Keratinocyte (primary cell): ENCODE results near the gene RASD2. TPM values are rescaled to one million over a fixed set of nuclear protein-coding genes. Genes with fewer than 3 reads are reported as not detected.

Source experiments
- DNase-seq: peaks from one replicate; pipeline ENCODE4 v3.0.0-alpha.2; 2011; ENCODE audit warnings: low read depth, missing footprints, low spot score
- FAIRE-seq: peaks from 2 replicates; lab custom pipeline; 2011; peaks lifted over from hg19 to GRCh38; lab: Jason Lieb, UNC
- H2AFZ ChIP-seq: 2 replicates; pipeline ENCODE4 v1.6.0; 2012; ENCODE audit warnings: low read length, control low read depth, inconsistent platforms; ENCODE audit not compliant: control insufficient read depth
- H3K27ac ChIP-seq: 2 replicates; pipeline ENCODE4 v1.5.1; 2011; ENCODE audit warnings: low read length; ENCODE audit not compliant: control insufficient read depth, insufficient read depth
- H3K27me3 ChIP-seq: 3 replicates; pipeline ENCODE4 v1.6.0; 2011; ENCODE audit warnings: low read length; ENCODE audit not compliant: control insufficient read depth, insufficient read depth; ENCODE audit errors: extremely low read depth
- H3K36me3 ChIP-seq, 2 experiments: 2 replicates in 1 of 2; 3 replicates in 1 of 2; pipeline ENCODE4 v1.5.1; 2011; ENCODE audit warnings: low read length in 2 of 2, mild to moderate bottlenecking in 1 of 2; ENCODE audit not compliant: control insufficient read depth in 2 of 2, insufficient read depth in 2 of 2; ENCODE audit errors: extremely low read depth in 1 of 2
- H3K4me1 ChIP-seq: 3 replicates; pipeline ENCODE4 v1.5.1; 2011; ENCODE audit warnings: low read length; ENCODE audit not compliant: control insufficient read depth, insufficient read depth; ENCODE audit errors: extremely low read depth
- H3K4me2 ChIP-seq: 3 replicates; pipeline ENCODE4 v1.6.0; 2011; ENCODE audit warnings: low read depth, low read length; ENCODE audit not compliant: control insufficient read depth, insufficient read depth; ENCODE audit errors: extremely low read depth
- H3K4me3 ChIP-seq, 3 experiments: fragments of 200-600 bp in 1 of 3; sonication (generic) in 1 of 3; 2 replicates in 2 of 3; 3 replicates in 1 of 3; pipeline ENCODE4 v1.5.1; 2011 to 2016; ENCODE audit warnings: low read length in 3 of 3, mild to moderate bottlenecking in 3 of 3, control low read depth in 2 of 3, inconsistent platforms in 1 of 3, low read depth in 1 of 3, mixed read lengths in 1 of 3, mixed run types in 1 of 3, moderate library complexity in 1 of 3; ENCODE audit not compliant: control insufficient read depth in 2 of 3, insufficient read depth in 2 of 3; ENCODE audit errors: extremely low read depth in 1 of 3
- H3K79me2 ChIP-seq: 2 replicates; pipeline ENCODE4 v1.6.0; 2012; ENCODE audit warnings: low read length; ENCODE audit not compliant: control insufficient read depth, insufficient read depth
- H3K9ac ChIP-seq: 3 replicates; pipeline ENCODE4 v1.6.0; 2011; ENCODE audit warnings: low read length; ENCODE audit not compliant: control insufficient read depth, insufficient read depth; ENCODE audit errors: extremely low read depth
- H3K9me1 ChIP-seq: 3 replicates; pipeline ENCODE4 v1.6.0; 2011; ENCODE audit warnings: low read length; ENCODE audit not compliant: control insufficient read depth, insufficient read depth; ENCODE audit errors: extremely low read depth
- H3K9me3 ChIP-seq: 2 replicates; pipeline ENCODE4 v1.5.1; 2012; ENCODE audit warnings: low read depth, low read length; ENCODE audit not compliant: control insufficient read depth
- H4K20me1 ChIP-seq: 3 replicates; pipeline ENCODE4 v1.6.0; 2011; ENCODE audit warnings: low read length; ENCODE audit not compliant: control insufficient read depth, insufficient read depth; ENCODE audit errors: extremely low read depth
- EZH2 ChIP-seq: IDR thresholded peaks from one replicate; pipeline ENCODE4 v1.6.1; 2012; ENCODE audit warnings: inconsistent platforms, mild to moderate bottlenecking, low read length, moderate library complexity
- dilution Hi-C: fragments of 300-500 bp; cut with MboI; formaldehyde crosslinking; loops from one replicate; pipeline ENCODE4 v1.7.0; 2020; ENCODE audit warnings: low sequenced_read_pairs; ENCODE audit not compliant: extremely low pct_ligation_motif_present
- polyA plus RNA-seq, 5 experiments: library from polyadenylated mRNA; depleted of rRNA in 3 of 5; stranded (reverse) in 3 of 5; stranded (forward) in 1 of 5; unstranded in 1 of 5; fragments of >200 nt; gene quantifications; 1 replicate in 1 of 5; 2 replicates in 3 of 5; 3 replicates in 1 of 5; pipeline versions ENCODE4 v1.2.1 to v1.2.3, GENCODE V29; 2011 to 2012; ENCODE audit warnings: missing spikeins in 2 of 5, low read depth in 1 of 5, low replicate concordance in 1 of 5
- TF ChIP-seq, protein P1 (sequence below), 3 experiments: IDR thresholded peaks in 1 of 3; conservative IDR thresholded peaks in 1 of 3; optimal IDR thresholded peaks in 1 of 3; 2 replicates in 2 of 3; 3 replicates in 1 of 3; pipeline versions ENCODE3 to v1.5.1; 2011; ENCODE audit warnings: low read length in 3 of 3, mild to moderate bottlenecking in 3 of 3, moderate library complexity in 2 of 3, control low read depth in 1 of 3, inconsistent platforms in 1 of 3; ENCODE audit not compliant: insufficient read depth in 2 of 3; ENCODE audit errors: extremely low read depth in 1 of 3

The RASD2 gene
- polyA plus RNA-seq, 1 donor (not counting 4 experiments of a cell fraction or from before 2014, with no cell fraction given): 0.03 TPM

DNA sequence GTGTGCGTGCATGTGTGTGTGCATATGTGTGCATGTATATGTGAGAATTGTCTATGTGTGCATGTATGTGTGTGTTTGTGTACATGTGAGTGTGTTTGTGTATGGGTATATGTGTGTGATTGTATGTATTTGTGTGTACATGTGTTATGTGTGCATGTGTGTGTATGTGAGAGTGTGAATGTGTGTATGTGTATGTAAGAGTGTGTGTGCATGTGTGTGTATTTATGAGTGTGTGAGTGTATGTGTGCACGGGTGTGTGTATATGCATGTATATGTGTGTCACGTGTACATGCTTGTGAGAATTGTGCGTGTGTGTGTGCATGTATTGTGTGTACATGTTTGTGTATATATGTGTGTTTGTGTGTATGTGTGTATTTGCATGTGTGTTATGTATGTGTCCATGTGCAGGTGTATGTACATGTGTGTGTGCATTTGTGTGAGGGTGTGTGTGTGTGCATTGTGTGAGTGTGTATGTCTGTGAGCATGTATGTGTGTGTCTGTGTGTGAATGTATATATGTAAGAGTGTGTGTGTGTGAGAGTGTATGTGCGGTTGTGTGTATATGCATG lies 60.5 kb downstream of the RASD2 start:
- dilution Hi-C loops: no loop called here

DNA sequence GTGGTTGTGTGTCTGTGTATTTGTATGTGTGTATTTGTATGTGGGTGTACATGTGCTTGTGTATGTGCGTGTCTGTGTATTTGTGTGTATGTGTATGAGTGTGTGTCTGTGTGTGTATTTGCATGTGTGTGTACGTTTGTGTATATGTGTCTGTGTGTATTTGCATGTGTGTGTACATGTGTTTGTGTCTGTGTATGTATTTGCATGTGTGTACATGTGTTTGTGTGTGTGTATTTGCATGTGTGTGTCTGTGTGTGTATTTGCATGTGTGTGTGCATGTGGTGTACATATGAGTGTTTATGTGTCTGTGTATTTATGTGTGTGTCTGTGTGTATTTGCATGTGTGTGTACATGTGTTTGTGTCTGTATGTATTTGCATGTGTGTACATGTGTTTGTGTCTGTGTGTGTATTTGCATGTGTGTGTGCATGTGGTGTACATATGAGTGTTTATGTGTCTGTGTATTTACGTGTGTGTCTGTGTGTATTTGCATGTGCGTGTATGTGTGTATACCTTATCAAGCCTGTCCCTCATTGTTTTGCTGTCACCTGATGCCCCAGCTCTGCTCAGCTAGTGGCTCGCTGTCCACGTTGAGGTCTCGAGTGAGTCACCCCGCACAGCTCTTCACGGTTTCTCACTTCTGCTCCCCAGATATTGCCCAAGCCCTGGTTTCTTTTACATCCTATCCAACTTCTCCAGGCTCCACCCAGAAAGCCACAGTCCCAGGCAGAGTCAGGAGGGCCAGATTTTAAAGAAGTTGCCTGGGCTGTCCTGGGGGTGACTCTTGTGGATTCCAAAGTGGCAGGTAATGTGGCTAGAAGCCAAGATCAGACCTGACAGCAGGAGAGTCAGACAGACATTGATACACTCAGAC lies 61.3 kb downstream of the RASD2 start:
- Histone ChIP-seq H3K36me3 (no peaks in the 10 kb centered on the region), H3K9ac (no peak overlapping the region), H4K20me1 (no peaks in the 10 kb centered on the region), H3K9me3 (no peaks in the 10 kb centered on the region), H3K27me3 (no peaks in the 10 kb centered on the region), H3K4me3 (no peak overlapping the region), H3K4me2 (no peak overlapping the region), H3K79me2 (no peaks in the 10 kb centered on the region), H2AFZ (no peak overlapping the region), H3K4me1 (peaks cover 11% of the 10 kb centered on the region), H3K27ac (no peak overlapping the region), H3K9me1 (no peaks in the 10 kb centered on the region)
- dilution Hi-C loops: no loop called here
- DNase-seq (peak; percentile 46), FAIRE-seq (peak; percentile 74)
- TF ChIP-seq EZH2: no peak
- TF ChIP-seq, protein P1, sequence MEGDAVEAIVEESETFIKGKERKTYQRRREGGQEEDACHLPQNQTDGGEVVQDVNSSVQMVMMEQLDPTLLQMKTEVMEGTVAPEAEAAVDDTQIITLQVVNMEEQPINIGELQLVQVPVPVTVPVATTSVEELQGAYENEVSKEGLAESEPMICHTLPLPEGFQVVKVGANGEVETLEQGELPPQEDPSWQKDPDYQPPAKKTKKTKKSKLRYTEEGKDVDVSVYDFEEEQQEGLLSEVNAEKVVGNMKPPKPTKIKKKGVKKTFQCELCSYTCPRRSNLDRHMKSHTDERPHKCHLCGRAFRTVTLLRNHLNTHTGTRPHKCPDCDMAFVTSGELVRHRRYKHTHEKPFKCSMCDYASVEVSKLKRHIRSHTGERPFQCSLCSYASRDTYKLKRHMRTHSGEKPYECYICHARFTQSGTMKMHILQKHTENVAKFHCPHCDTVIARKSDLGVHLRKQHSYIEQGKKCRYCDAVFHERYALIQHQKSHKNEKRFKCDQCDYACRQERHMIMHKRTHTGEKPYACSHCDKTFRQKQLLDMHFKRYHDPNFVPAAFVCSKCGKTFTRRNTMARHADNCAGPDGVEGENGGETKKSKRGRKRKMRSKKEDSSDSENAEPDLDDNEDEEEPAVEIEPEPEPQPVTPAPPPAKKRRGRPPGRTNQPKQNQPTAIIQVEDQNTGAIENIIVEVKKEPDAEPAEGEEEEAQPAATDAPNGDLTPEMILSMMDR (optimal IDR thresholded peaks at IDR 0.05 in 1 of 3, IDR thresholded peaks at IDR 0.05 in 1 of 3, conservative IDR thresholded peaks at IDR 0.05 in 1 of 3; ENCODE audit: extremely low read depth in 1 of 3, insufficient read depth in 2 of 3, low read length in 3 of 3): no peak

More for the DNA sequence above, 60.5 kb downstream of the RASD2 start:
- H4K20me1 ChIP-seq: no peaks in the 10 kb centered on the region
- H2AFZ ChIP-seq: no peak overlapping the region
- no peak overlapping the region for H3K4me3 ChIP-seq
- H3K9ac ChIP-seq: no peak overlapping the region
- no peaks in the 10 kb centered on the region for H3K79me2 ChIP-seq
- FAIRE-seq: no peak
- H3K9me3 ChIP-seq: no peaks in the 10 kb centered on the region
- no peak overlapping the region for H3K27ac ChIP-seq
- DNase-seq: no peak
- no peaks in the 10 kb centered on the region for H3K27me3 ChIP-seq
- no peaks in the 10 kb centered on the region for H3K36me3 ChIP-seq
- no peak for TF ChIP-seq EZH2
- TF ChIP-seq, protein P1 (optimal IDR thresholded peaks at IDR 0.05 in 1 of 3, IDR thresholded peaks at IDR 0.05 in 1 of 3, conservative IDR thresholded peaks at IDR 0.05 in 1 of 3; ENCODE audit: extremely low read depth in 1 of 3, insufficient read depth in 2 of 3, low read length in 3 of 3): no peak
- H3K4me2 ChIP-seq: no peak overlapping the region
- H3K4me1 ChIP-seq: peaks cover 11% of the 10 kb centered on the region
- no peaks in the 10 kb centered on the region for H3K9me1 ChIP-seq

Other genes with a start within 250 kb of the RASD2 start
- gene TOM1, start 240.9 kb upstream of the RASD2 start, polyA plus RNA-seq: 17.4 to 32.5 TPM (median 18.3 TPM) in 3 replicates
- 1.5 to 4.5 TPM (median 2.5 TPM) in 3 replicates for gene HMOX1, start 159.7 kb upstream of the RASD2 start, polyA plus RNA-seq
- 10.6 to 31.1 TPM (median 24.4 TPM) in 3 replicates for gene MCM5, start 140.7 kb upstream of the RASD2 start, polyA plus RNA-seq
- gene MB, start 76.5 kb downstream of the RASD2 start, polyA plus RNA-seq: not detected in 3 replicates
- 2.6 to 4.3 TPM (median 4.2 TPM) in 3 replicates for gene APOL6, start 107.6 kb downstream of the RASD2 start, polyA plus RNA-seq
- gene APOL5, start 177.0 kb downstream of the RASD2 start, polyA plus RNA-seq: not detected in 3 replicates